HT-29 (cell line): ENCODE measurements around the gene PRODH2. TPM values are rescaled to one million over a fixed set of nuclear protein-coding genes. Genes with fewer than 3 reads are reported as not detected.

Source experiments
- DNase-seq: peaks from one replicate; pipeline ENCODE4 v3.0.0-alpha.2; 2015; ENCODE audit warnings: low spot score
- total RNA-seq: library from RNA; depleted of rRNA; stranded (reverse); fragments of >200 nt; shearing (Covaris generic); gene quantifications from 2 replicates; pipeline ENCODE4 v1.2.3, GENCODE V29; 2014; rRNA removed

The PRODH2 gene
- total RNA-seq, 1 experiment from 2014 or later: not detected

GRCh38 chr19:35757749-35758608 is 54.7 kb downstream of the PRODH2 start, which contains the start of gene PROSER3:
TSS of gene PROSER3 (plus strand) at chr19:35758176. CDS start at chr19:35758216, 40 bp downstream.
- DNase-seq: peak; percentile 100

GRCh38 chr19:35757231-35757748 is 55.4 kb downstream of the PRODH2 start:
- DNase-seq: no peak

GRCh38 chr19:35756377-35757230 is 56.0 kb downstream of the PRODH2 start, which contains the start of gene HSPB6:
TSS of gene HSPB6 (minus strand) at chr19:35757029. CDS start at chr19:35757008, 21 bp downstream.
- DNase-seq: no peak

GRCh38 chr19:35755550-35756376 is 56.9 kb downstream of the PRODH2 start:
- peak; percentile 74 for DNase-seq

DNA sequence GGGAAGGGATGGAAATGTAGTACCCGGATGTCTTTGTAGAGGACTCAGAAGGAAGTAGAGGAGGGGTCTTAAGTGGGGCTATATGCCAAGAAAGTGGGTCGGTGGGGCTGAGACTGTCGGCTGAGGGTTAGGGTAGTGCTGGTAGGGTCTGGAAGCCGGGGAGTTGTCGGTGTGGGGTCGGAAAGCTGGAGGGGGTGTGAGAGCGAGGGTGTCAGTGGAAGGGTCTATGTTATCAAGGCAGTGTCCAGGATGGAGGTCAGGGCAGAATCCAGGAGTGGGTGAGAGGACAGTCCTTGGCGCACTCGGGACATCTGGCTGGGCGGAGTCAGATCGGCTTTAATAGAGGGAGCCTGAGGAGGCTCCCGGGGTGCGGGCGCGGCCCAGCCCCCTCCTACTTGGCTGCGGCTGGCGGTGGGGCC is 57.5 kb downstream of the PRODH2 start:
- no peak for DNase-seq

DNA sequence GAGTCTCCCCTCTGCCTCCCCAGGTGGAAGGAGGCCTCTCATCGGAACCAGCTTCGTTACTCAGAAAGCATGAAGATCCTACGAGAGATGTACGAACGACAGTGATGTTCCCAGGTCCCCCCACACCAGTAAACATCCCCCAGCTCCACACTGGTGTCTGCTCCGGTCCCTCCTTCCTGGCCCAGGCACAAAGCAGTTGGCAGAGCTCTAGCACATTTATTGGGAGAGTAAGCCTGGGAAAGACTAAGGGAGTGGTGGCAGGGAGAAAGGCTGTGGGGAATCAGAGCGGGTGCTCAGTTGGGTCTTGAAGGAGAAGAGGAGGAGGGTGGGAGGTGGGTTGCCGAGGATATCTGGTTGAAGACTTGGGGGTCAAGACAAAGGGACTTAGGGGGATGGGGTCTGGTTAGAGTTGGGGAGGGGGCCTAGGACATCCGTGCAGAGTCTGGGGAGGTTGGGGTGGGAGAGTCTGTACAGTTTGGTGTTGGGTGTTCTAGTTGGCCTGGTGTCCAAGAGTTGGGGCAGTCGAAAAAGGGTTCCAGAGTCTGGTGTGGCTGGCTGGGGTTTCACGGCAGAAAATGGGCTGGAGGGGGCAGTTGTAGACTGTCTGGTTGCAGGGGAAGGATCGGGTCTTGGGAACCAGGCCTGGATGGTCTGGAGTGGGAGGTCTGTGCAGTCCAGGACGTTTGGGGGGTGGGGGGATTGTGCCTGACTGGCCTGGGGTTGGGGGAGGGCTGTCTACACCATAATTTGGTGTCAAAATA is 58.1 kb downstream of the PRODH2 start:
- DNase-seq: no peak

- DNase-seq: no peak
Measured at GRCh38 chr19:35753634-35754369, 58.8 kb downstream of the PRODH2 start.

DNA sequence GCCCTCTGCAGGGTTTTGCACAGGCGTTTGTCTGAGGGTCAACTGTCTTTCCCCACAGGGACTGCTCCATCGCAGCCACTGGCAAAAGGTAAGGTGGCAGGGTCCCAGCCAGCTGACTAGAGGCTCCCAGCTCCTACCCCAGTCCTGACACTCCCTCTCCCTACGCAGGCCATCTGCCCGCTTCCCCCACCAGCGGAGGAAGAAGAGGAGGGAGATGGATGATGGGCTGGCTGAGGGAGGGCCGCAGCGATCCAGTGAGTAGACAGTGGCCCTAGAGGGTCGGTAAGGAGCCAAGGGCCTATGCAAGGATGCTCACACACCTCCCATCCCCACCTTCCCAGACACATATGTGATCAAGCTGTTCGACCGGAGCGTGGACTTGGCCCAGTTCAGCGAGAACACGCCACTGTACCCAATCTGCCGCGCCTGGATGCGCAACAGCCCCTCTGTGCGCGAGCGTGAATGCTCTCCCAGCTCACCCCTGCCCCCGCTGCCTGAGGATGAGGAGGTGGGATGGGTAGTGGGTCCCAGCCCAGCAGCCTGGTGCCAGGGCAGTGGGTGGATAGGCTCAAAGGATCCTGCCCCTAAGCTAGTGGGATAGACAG is 59.8 kb downstream of the PRODH2 start:
- no peak for DNase-seq

DNA sequence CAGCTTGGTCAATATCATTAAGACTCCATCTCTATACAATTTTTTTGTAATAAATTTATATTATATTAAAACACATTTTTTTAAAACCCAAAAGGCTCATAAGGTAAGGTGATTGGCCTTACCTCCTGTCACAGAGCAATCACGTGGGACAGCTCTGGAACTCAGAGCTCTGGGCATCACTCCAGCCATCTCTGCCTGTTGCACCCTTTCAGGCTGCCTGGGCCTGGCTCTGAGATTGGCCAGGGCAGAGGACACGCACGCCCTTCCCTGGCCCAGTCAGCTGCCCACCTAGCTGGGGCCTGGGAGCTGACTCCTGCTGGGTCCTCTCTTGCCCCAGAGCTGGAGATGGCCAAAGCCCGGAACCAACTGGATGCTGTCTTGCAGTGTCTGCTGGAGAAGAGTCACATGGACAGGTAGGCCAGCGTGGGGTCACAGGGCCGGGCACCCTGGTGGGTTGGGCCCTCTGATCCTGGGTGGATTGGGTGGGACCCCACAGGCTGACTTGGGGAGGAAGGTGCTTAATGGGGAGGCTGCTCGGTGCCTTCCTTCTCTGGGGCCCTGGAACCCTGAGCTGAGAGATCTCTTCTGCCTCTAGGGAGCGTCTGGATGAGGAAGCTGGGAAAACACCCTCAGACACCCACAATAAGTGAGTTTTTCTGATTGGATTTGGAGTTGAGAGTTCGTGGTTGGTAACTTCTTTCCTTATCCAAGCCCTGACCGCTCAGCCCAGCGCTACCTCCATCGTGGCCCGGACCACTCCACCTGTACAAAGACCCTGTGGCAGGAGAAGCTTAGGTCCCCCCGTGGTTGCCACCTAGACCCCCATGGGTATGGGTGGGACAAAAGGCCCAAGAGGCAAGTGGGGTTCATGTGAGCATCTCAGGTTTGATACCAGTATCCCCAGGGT is 60.6 kb downstream of the PRODH2 start:
- no peak for DNase-seq

DNA sequence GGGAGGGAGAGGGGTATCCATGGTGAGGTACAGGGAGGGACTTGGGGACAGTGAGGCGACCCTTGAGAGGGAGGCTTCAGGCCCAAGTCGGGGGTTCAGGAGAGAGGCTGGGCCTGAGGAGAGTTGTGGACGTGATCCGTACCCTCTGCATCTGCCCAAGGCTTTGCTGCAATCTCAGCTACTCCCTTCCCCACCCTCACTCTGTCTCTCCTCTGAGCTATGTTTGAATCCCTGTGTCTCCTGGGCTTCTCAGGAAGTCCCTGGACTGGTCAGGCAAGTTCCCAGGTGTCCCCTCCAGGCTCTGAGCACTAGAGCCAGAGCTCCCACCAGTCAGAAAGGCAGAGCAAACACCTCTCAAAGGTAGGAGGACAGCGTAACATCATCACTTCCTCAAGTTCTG is 62.5 kb downstream of the PRODH2 start:
- DNase-seq: peak; percentile 88

Other genes with a start within 250 kb of the PRODH2 start
- 0.13 TPM in 1 of 2 replicates, not detected in the other for gene ATP4A, start 249.2 kb downstream of the PRODH2 start, total RNA-seq
- not detected in 2 replicates for gene PMIS2, start 226.7 kb downstream of the PRODH2 start, total RNA-seq
- 71.8 and 75.9 TPM in 2 replicates for gene HAUS5, start 200.1 kb downstream of the PRODH2 start, total RNA-seq
- 218 and 225 TPM in 2 replicates for gene RBM42, start 183.8 kb downstream of the PRODH2 start, total RNA-seq
- 2.0 and 3.5 TPM in 2 replicates for gene ETV2, start 171.1 kb downstream of the PRODH2 start, total RNA-seq
- 846 and 847 TPM in 2 replicates for gene COX6B1, start 164.5 kb downstream of the PRODH2 start, total RNA-seq
- gene UPK1A, start 146.3 kb downstream of the PRODH2 start, total RNA-seq: not detected in 2 replicates
- gene ZBTB32, start 108.3 kb downstream of the PRODH2 start, total RNA-seq: not detected in 2 replicates
- gene KMT2B, start 94.8 kb downstream of the PRODH2 start, total RNA-seq: 29.3 and 30.9 TPM in 2 replicates
- 10.0 and 13.4 TPM in 2 replicates for gene IGFLR1, start 70.4 kb downstream of the PRODH2 start, total RNA-seq
- 20.0 and 20.9 TPM in 2 replicates for gene U2AF1L4, start 67.4 kb downstream of the PRODH2 start, total RNA-seq
- 76.2 and 77.0 TPM in 2 replicates for gene PSENEN, start 67.2 kb downstream of the PRODH2 start, total RNA-seq
- 13.8 and 15.5 TPM in 2 replicates for gene LIN37, start 64.3 kb downstream of the PRODH2 start, total RNA-seq
- gene HSPB6, start 55.8 kb downstream of the PRODH2 start, total RNA-seq: not detected in 2 replicates
- gene PROSER3, start 54.7 kb downstream of the PRODH2 start, total RNA-seq: 17.2 and 21.3 TPM in 2 replicates
- gene ARHGAP33, start 37.3 kb downstream of the PRODH2 start, total RNA-seq: 4.0 and 57.4 TPM in 2 replicates
- not detected in 2 replicates for gene NPHS1, start 39.7 kb upstream of the PRODH2 start, total RNA-seq
- gene KIRREL2, start 44.1 kb upstream of the PRODH2 start, total RNA-seq: not detected in 2 replicates
- 7.0 and 12.6 TPM in 2 replicates for gene APLP1, start 55.7 kb upstream of the PRODH2 start, total RNA-seq
- 26.6 and 31.0 TPM in 2 replicates for gene NFKBID, start 87.7 kb upstream of the PRODH2 start, total RNA-seq
- 0.47 TPM in 1 of 2 replicates, not detected in the other for gene HCST, start 89.7 kb upstream of the PRODH2 start, total RNA-seq
- not detected in 2 replicates for gene TYROBP, start 95.5 kb upstream of the PRODH2 start, total RNA-seq
- 3.0 and 6.5 TPM in 2 replicates for gene LRFN3, start 123.5 kb upstream of the PRODH2 start, total RNA-seq
- 70.6 and 70.7 TPM in 2 replicates for gene SDHAF1, start 182.3 kb upstream of the PRODH2 start, total RNA-seq
- 8.6 and 9.4 TPM in 2 replicates for gene SYNE4, start 196.0 kb upstream of the PRODH2 start, total RNA-seq
- gene ALKBH6, start 201.4 kb upstream of the PRODH2 start, total RNA-seq: 90.6 and 124 TPM in 2 replicates
- 0.13 and 0.31 TPM in 2 replicates for gene CLIP3, start 220.0 kb upstream of the PRODH2 start, total RNA-seq
- 4.3 and 7.2 TPM in 2 replicates for gene THAP8, start 241.4 kb upstream of the PRODH2 start, total RNA-seq
- gene WDR62, start 242.1 kb upstream of the PRODH2 start, total RNA-seq: 44.1 and 49.0 TPM in 2 replicates